Caco-2 (cell line): ENCODE results near the gene TEAD1. TPM values are rescaled to one million over a fixed set of nuclear protein-coding genes. Genes with fewer than 3 reads are reported as not detected.
A peak's percentile ranks its signal among the peaks of the same experiment; 100 is the strongest.

Experiments
- BruUV-seq: library from RNA; stranded (reverse); fragments of 400-500 nt; replicated peaks from 2 replicates; lab custom pipeline; 2021; lab: Mats Ljungman, UMichigan
- CTCF ChIA-PET: fragments of 300-600 bp; sonication (Branson Sonifier 250); formaldehyde crosslinking; loops from one replicate; lab custom pipeline; 2022; ENCODE audit warnings: antibody characterized with exemption; lab: Charles Lee
- POLR2A ChIA-PET: fragments of 300-600 bp; sonication (Branson Sonifier 250); formaldehyde crosslinking; loops from one replicate; lab custom pipeline; 2022; ENCODE audit warnings: antibody characterized with exemption; lab: Charles Lee
- DNase-seq, 2 experiments: peaks; one replicate each; pipeline versions ENCODE4 v3.0.0 to v3.0.0-alpha.2; 2020 to 2022
- H3K27me3 ChIP-seq: replicated peaks from 2 replicates; pipeline ENCODE4 v1.6.0; 2011; ENCODE audit warnings: low read length; ENCODE audit not compliant: control insufficient read depth, insufficient read depth
- H3K36me3 ChIP-seq: 2 replicates; pipeline ENCODE4 v1.5.1; 2011; ENCODE audit warnings: low read length; ENCODE audit not compliant: control insufficient read depth, insufficient read depth
- H3K4me1 ChIP-seq: fragments of 250-450 bp; sonication (Bioruptor Pico); 2 replicates; pipeline ENCODE4 v1.5.1; 2020; ENCODE audit warnings: mild to moderate bottlenecking
- H3K4me3 ChIP-seq: 2 replicates; pipeline ENCODE4 v1.5.1; 2011; ENCODE audit warnings: low read depth, mild to moderate bottlenecking, control low read depth, low read length
- H3K9me3 ChIP-seq: fragments of 250-450 bp; sonication (Bioruptor Pico); 2 replicates; pipeline ENCODE4 v1.5.1; 2020; ENCODE audit warnings: mild to moderate bottlenecking, moderate library complexity
- H3K27ac Mint-ChIP-seq: one replicate; pipeline ENCODE4 v1.8.0; 2022; ENCODE audit warnings: mixed read lengths; ENCODE audit not compliant: unreplicated experiment
- H3K27me3 Mint-ChIP-seq: one replicate; pipeline ENCODE4 v1.8.0; 2022; ENCODE audit warnings: mixed read lengths; ENCODE audit not compliant: insufficient read depth, unreplicated experiment
- H3K36me3 Mint-ChIP-seq: one replicate; pipeline ENCODE4 v1.8.0; 2022; ENCODE audit warnings: mild to moderate bottlenecking, mixed read lengths; ENCODE audit not compliant: insufficient read depth, unreplicated experiment
- H3K4me1 Mint-ChIP-seq: one replicate; pipeline ENCODE4 v1.8.0; 2022; ENCODE audit warnings: low read depth, mixed read lengths; ENCODE audit not compliant: unreplicated experiment
- H3K4me3 Mint-ChIP-seq: one replicate; pipeline ENCODE4 v1.8.0; 2022; ENCODE audit warnings: mild to moderate bottlenecking, moderate library complexity, mixed read lengths; ENCODE audit not compliant: unreplicated experiment
- H3K9me3 Mint-ChIP-seq: one replicate; pipeline ENCODE4 v1.8.0; 2022; ENCODE audit warnings: mixed read lengths; ENCODE audit not compliant: unreplicated experiment
- CTCF ChIP-seq, 2 experiments: fragments of 200-600 bp in 1 of 2; IDR thresholded peaks; 1 replicate in 1 of 2; 2 replicates in 1 of 2; pipeline versions ENCODE4 v1.5.1 to v1.8.0; 2011 to 2022; ENCODE audit warnings: antibody characterized with exemption in 1 of 2, control low read depth in 1 of 2, inconsistent platforms in 1 of 2, low read depth in 1 of 2, low read length in 1 of 2, mild to moderate bottlenecking in 1 of 2, moderate library complexity in 1 of 2; ENCODE audit not compliant: insufficient read depth in 1 of 2, severe bottlenecking in 1 of 2, unreplicated experiment in 1 of 2
- intact Hi-C: fragments of 100-400 bp; cut with micrococcal nuclease; formaldehyde crosslinking; loops from one replicate; pipeline ENCODE4 v1.10.0; 2022; ENCODE audit not compliant: unreplicated experiment
- total RNA-seq: library from RNA; stranded (reverse); gene quantifications from 2 replicates; pipeline ENCODE4 v1.2.3, GENCODE V29; 2022

The TEAD1 gene
- total RNA-seq, 1 experiment from 2014 or later, result 144 TPM

DNA sequence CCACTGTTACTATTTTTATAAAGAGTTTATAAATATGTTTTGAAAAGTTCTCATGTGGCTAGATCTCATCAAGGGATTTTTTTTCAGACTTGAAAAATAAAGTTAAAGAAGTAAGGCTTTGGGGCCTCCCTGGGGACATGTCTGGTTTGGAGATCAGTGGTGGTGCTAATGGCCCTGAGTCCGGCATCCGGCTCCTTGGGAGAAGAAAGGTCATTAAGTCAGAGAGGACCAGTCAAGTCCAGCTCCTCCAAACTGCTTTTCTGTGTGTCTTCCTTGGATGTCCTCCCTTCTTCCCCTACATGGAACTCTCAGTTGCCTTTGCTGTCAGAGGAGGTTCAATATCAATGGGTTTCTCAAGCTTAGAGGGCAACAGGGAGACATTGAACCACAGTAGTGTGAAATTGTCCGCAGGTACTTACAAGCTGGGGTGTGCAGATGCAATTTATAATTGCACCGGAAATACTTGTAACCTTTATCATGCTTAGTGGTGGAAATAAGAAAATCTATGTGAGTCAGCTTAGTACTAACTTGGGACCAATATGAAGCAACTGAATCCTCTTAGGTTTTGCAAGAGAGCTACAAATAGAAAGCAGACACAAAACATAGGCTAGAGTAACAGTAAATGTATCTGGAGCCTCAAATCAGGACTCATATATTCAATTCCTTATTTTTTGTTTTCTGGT is 144.3 kb downstream of the TEAD1 start:
- DNase-seq, result no peak
- Mint-ChIP-seq H3K9me3 (no peaks in the 10 kb centered on the region), H3K27ac (peak overlapping the region; percentile 72), H3K27me3 (no peaks in the 10 kb centered on the region), H3K36me3 (peaks cover 38% of the 10 kb centered on the region), H3K4me1 (peaks cover 43% of the 10 kb centered on the region), H3K4me3 (no peak overlapping the region)
- CTCF ChIA-PET, result no interaction called here
- H3K27me3 ChIP-seq, result no peaks in the 10 kb centered on the region
- no TSS peak for BruUV-seq
- no peak overlapping the region for H3K4me3 ChIP-seq
- no peaks in the 10 kb centered on the region for H3K36me3 ChIP-seq
- intact Hi-C loops, result no loop called here
- H3K9me3 ChIP-seq, result no peaks in the 10 kb centered on the region
- POLR2A ChIA-PET, result interaction anchor here (1.6 kb wide), 1 partner anchor 16 kb away, joined by 5 read pairs; no protein-coding TSS in a partner anchor
- TF ChIP-seq CTCF (IDR thresholded peaks at IDR 0.05; ENCODE audit: insufficient read depth in 1 of 2, low read depth in 1 of 2, low read length in 1 of 2, severe bottlenecking in 1 of 2, unreplicated experiment in 1 of 2), result no peak
- H3K4me1 ChIP-seq, result peaks cover 30% of the 10 kb centered on the region

DNA sequence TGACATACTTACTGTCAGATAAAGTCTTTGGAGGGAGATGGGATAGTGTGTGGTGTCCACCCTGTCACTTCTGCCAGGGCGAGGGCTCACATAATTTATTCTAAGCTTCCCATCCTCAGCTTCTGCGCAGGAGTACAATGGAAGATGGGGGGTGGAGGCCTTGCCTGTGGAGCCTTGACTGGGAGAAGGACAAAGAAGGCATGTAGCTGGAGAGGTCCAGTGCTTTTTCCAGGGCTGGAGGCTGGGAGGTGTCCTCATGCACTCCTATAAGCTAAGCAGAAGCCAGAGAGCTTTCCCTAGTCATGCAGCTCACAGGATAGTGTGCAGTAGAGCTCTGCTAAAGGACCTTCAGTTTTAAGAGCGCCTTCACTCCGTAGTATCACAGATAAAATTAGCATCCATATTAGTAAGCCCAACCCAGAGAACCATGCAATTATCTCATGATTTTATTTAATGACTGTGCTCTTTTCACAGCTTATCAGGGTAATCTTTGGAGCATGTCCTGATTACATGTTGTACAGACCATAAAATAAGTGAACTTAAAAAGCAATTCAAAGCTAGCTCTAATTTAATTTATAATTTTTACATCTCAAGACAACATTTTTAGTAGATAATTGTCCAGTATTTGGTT is 148.3 kb downstream of the TEAD1 start:
- no peaks in the 10 kb centered on the region for H3K27me3 Mint-ChIP-seq
- peak overlapping the region; percentile 75 for H3K27ac Mint-ChIP-seq
- peaks cover 27% of the 10 kb centered on the region for H3K4me1 Mint-ChIP-seq
- no peaks in the 10 kb centered on the region for H3K27me3 ChIP-seq
- no peak overlapping the region for H3K4me3 ChIP-seq
- CTCF ChIA-PET, result interaction anchor here (0.8 kb wide), 1 partner anchor 66 kb away, joined by 3 read pairs; no protein-coding TSS in a partner anchor
- BruUV-seq, result no TSS peak
- H3K36me3 ChIP-seq, result no peaks in the 10 kb centered on the region
- H3K9me3 Mint-ChIP-seq, result no peaks in the 10 kb centered on the region
- H3K36me3 Mint-ChIP-seq, result peaks cover 27% of the 10 kb centered on the region
- no peak overlapping the region for H3K4me3 Mint-ChIP-seq
- POLR2A ChIA-PET, result no interaction called here
- DNase-seq, result no peak
- H3K9me3 ChIP-seq, result peaks cover 17% of the 10 kb centered on the region
- H3K4me1 ChIP-seq, result peaks cover 24% of the 10 kb centered on the region
- no peak for TF ChIP-seq CTCF (IDR thresholded peaks at IDR 0.05; ENCODE audit: insufficient read depth in 1 of 2, low read depth in 1 of 2, low read length in 1 of 2, severe bottlenecking in 1 of 2, unreplicated experiment in 1 of 2)
- intact Hi-C loops, result no loop called here

DNA sequence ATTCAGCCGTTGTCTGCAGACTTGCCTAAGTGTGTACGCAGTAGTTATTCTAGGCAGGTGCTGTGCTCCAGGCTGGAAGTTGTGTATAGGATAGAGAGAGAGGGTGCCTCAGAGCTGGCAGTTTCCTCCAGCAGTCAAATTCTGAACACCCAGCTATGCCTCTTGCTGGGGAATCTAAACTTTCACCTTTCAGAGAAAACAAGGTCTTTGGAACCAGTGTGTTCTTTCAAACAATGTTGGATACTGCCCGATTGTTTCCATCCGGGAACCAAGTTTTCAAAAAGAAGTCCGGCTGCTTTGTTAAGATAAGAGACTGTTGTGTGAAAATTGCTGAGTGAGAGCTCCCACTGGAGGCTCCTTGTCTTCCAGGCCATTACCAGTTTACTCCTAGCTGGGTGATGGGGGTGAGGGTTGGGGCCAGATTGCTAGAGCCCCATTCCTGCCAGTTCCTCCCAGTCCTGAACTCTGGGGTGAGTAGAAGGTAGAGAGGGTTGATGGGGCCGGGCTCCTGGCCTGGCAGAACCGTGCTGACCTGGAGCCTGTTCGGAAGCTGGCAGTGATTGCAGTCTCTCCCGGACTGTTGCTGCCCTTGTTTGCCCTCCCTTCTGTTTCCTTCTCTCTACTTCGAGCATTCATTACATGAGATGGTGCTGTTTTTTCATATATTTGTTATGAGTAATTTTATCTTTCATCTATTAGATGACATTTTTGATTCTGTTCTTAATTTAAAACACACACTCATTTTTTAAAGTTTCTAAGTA is 150.2 kb downstream of the TEAD1 start:
- no peak for TF ChIP-seq CTCF (IDR thresholded peaks at IDR 0.05; ENCODE audit: insufficient read depth in 1 of 2, low read depth in 1 of 2, low read length in 1 of 2, severe bottlenecking in 1 of 2, unreplicated experiment in 1 of 2)
- BruUV-seq, result no TSS peak
- Mint-ChIP-seq H3K27ac (peak overlapping the region; percentile 59), H3K27me3 (no peaks in the 10 kb centered on the region), H3K4me3 (no peak overlapping the region), H3K36me3 (peaks cover 30% of the 10 kb centered on the region), H3K9me3 (no peaks in the 10 kb centered on the region), H3K4me1 (peaks cover 42% of the 10 kb centered on the region)
- peaks cover 36% of the 10 kb centered on the region for H3K4me1 ChIP-seq
- no peak for DNase-seq
- H3K4me3 ChIP-seq, result no peak overlapping the region
- ChIA-PET CTCF (interaction anchor here (1.1 kb wide), 1 partner anchor 10 kb away, joined by 3 read pairs; no protein-coding TSS in a partner anchor), POLR2A (interaction anchor here (1.0 kb wide), 1 partner anchor 22 kb away, joined by 5 read pairs; no protein-coding TSS in a partner anchor)
- peaks cover 17% of the 10 kb centered on the region for H3K9me3 ChIP-seq
- intact Hi-C loops, result loop anchor here (1.0 to 5.0 kb wide), 2 partner anchors 9 to 63 kb away; no protein-coding TSS in a partner anchor
- no peaks in the 10 kb centered on the region for H3K27me3 ChIP-seq
- no peaks in the 10 kb centered on the region for H3K36me3 ChIP-seq
